Activated naive CD4-positive, alpha-beta T cell treated with anti-CD3 and anti-CD28 coated beads, Interleukin-2, amount 10 ng/mL, durations not matched to agents 7 days and 5 days (primary cell): Measurements from ENCODE around the gene PRDX5.
A peak's percentile ranks its signal among the peaks of the same experiment; 100 is the strongest.

Source experiments
- CTCF ChIA-PET: fragments of 350-600 bp; sonication (Branson Sonifier 250); formaldehyde crosslinking; loops from one replicate; lab custom pipeline; 2021; ENCODE audit warnings: antibody characterized with exemption; lab: Charles Lee
- DNase-seq: peaks from one replicate; pipeline ENCODE4 v3.0.0-alpha.2; 2020
- H3K27ac Mint-ChIP-seq: one replicate; pipeline ENCODE4 v1.8.0; 2021; ENCODE audit warnings: mild to moderate bottlenecking, moderate library complexity, mixed read lengths
- H3K27me3 Mint-ChIP-seq: one replicate; pipeline ENCODE4 v1.8.0; 2021; ENCODE audit warnings: mild to moderate bottlenecking, mixed read lengths
- H3K36me3 Mint-ChIP-seq: one replicate; pipeline ENCODE4 v1.8.0; 2021; ENCODE audit warnings: mixed read lengths
- H3K4me1 Mint-ChIP-seq: one replicate; pipeline ENCODE4 v1.8.0; 2021; ENCODE audit warnings: mixed read lengths
- H3K4me3 Mint-ChIP-seq: one replicate; pipeline ENCODE4 v1.8.0; 2021; ENCODE audit warnings: mild to moderate bottlenecking, moderate library complexity, mixed read lengths
- H3K9me3 Mint-ChIP-seq: one replicate; pipeline ENCODE4 v1.8.0; 2021; ENCODE audit warnings: mixed read lengths

PRDX5 gene

DNA sequence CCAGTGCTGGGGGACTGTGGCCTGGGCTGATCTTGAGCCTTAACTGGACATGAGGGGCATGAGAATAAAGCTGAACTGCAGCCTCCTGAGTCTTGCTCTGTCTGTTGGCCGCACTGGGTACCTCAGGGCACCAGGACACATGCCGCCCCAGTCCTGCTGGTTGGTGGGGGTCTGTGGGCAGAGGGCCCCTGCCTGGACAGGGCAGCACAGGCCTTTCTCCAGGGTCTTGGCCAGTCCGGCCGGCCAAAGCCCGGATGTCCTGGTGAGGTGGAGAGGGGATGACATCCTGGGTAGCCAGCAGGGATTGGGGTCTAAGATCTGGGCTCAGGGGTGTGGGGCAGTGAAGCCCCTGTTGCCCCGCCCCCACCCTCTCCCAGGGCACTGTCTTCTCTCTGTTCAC lies 39.5 kb downstream of the PRDX5 start:
- Mint-ChIP-seq H3K27me3 (no peaks in the 10 kb centered on the region), H3K27ac (peak overlapping the region; percentile 76), H3K36me3 (peaks cover 27% of the 10 kb centered on the region), H3K4me1 (peaks cover 39% of the 10 kb centered on the region), H3K4me3 (no peak overlapping the region), H3K9me3 (no peaks in the 10 kb centered on the region)
- CTCF ChIA-PET: interaction anchor here (1.6 to 6.6 kb wide), 5 partner anchors 16 to 152 kb away, joined by 4 to 42 read pairs (median 9); partner anchors contain the start of genes CCDC88B, ESRRA and PRDX5
- DNase-seq: no peak

DNA sequence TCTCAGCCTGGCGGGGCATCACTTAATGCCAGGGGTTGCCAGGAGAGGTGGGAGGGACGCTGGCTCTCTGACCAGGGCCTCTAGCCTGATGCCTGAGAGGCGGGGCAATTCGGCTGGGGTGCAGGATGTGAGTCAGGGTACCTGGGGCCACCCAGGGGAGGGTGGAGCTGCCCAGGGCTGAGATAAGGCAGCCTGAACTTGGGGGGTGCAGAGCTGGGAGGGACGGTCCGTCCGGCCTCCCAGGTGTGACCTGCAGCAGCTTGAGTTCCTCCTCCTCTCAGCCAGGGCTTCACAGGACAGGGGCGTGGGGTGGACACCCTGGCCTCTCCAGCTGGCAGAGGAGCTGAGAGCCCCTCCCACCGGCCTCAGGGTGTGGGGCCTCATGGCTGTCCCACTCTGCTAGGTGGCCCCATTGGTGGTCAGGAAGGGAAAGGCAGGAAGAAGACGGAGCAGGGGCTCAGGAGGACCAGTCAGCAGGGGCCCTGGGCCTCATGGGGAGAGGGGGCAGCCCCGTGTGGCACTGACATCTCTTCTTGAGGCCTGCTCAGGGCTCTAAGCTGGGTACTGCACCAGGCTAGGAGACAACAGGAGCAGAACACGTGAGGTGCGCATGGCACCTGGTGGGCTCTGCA lies 40.1 kb downstream of the PRDX5 start:
- Mint-ChIP-seq H3K27me3 (no peaks in the 10 kb centered on the region), H3K36me3 (peaks cover 28% of the 10 kb centered on the region), H3K4me1 (peaks cover 39% of the 10 kb centered on the region), H3K9me3 (no peaks in the 10 kb centered on the region), H3K4me3 (peak overlapping the region; percentile 69), H3K27ac (peak overlapping the region; percentile 76)
- CTCF ChIA-PET: interaction anchor here (1.6 to 6.6 kb wide), 4 partner anchors 17 to 293 kb away, joined by 4 to 42 read pairs (median 14); partner anchors contain the start of gene CCDC88B
- DNase-seq: peak; percentile 58

GRCh38 chr11:64358536-64358906 lies 40.6 kb downstream of the PRDX5 start:
- peaks cover 39% of the 10 kb centered on the region for H3K4me1 Mint-ChIP-seq
- H3K36me3 Mint-ChIP-seq: peaks cover 31% of the 10 kb centered on the region
- peak overlapping the region; percentile 76 for H3K27ac Mint-ChIP-seq
- no peak for DNase-seq
- H3K9me3 Mint-ChIP-seq: no peaks in the 10 kb centered on the region
- peak overlapping the region; percentile 69 for H3K4me3 Mint-ChIP-seq
- H3K27me3 Mint-ChIP-seq: no peaks in the 10 kb centered on the region
- CTCF ChIA-PET: interaction anchor here (1.8 to 4.0 kb wide), 2 partner anchors 27 to 293 kb away, joined by 4 to 22 read pairs; no protein-coding TSS in a partner anchor

- DNase-seq: peak; percentile 68
- peaks cover 34% of the 10 kb centered on the region for H3K36me3 Mint-ChIP-seq
- H3K9me3 Mint-ChIP-seq: no peaks in the 10 kb centered on the region
- peak within 1 kb of the TSS; percentile 85 for H3K27ac Mint-ChIP-seq
- peaks cover 39% of the 10 kb centered on the region for H3K4me1 Mint-ChIP-seq
- H3K4me3 Mint-ChIP-seq: peak within 1 kb of the TSS; percentile 89
- no peaks in the 10 kb centered on the region for H3K27me3 Mint-ChIP-seq
- CTCF ChIA-PET: interaction anchor here (0.8 to 4.0 kb wide), 7 partner anchors 13 to 295 kb away, joined by 3 to 22 read pairs (median 4); partner anchors contain the start of genes PRDX5 and TRMT112
These were observed 41.2 kb downstream of the PRDX5 start, which contains the start of gene RPS6KA4 for GRCh38 chr11:64358907-64359711. TSS of gene RPS6KA4 (plus strand) at chr11:64359162. CDS start at chr11:64359236, 74 bp downstream.

- CTCF ChIA-PET: interaction anchor here (0.8 to 4.0 kb wide), 8 partner anchors 13 to 295 kb away, joined by 3 to 22 read pairs (median 4); partner anchors contain the start of genes PRDX5 and TRMT112
- Mint-ChIP-seq H3K36me3 (peaks cover 38% of the 10 kb centered on the region), H3K4me1 (peaks cover 39% of the 10 kb centered on the region), H3K4me3 (peak overlapping the region; percentile 89), H3K27me3 (no peaks in the 10 kb centered on the region), H3K27ac (peak overlapping the region; percentile 85), H3K9me3 (no peaks in the 10 kb centered on the region)
- peak; percentile 59 for DNase-seq
These were observed 42.0 kb downstream of the PRDX5 start for GRCh38 chr11:64359712-64360445.

DNA sequence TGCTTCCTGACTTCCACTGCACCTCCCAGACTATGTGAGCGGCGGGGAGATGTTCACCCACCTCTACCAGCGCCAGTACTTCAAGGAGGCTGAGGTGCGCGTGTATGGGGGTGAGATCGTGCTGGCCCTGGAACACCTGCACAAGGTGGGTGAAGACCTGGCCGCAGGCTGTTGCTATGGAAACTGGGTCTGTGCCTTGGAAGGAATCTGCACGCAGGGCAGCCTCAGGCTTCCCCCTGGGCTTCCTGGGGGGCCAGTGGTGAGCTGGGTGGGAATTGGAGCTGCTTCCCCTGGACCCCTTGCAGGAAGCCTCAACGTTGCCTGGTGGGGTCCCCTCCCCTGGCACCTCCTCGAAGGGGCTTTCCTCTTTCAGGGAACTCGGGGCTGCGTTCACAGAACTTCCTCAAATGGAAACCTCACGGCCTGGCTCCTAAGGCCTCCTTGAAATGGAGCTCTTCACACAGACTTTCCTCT lies 42.6 kb downstream of the PRDX5 start:
- peaks cover 41% of the 10 kb centered on the region for H3K36me3 Mint-ChIP-seq
- DNase-seq: no peak
- H3K9me3 Mint-ChIP-seq: no peaks in the 10 kb centered on the region
- CTCF ChIA-PET: interaction anchor here (0.9 to 4.0 kb wide), 7 partner anchors 13 to 294 kb away, joined by 3 to 22 read pairs (median 3); partner anchors contain the start of genes PRDX5 and TRMT112
- peaks cover 39% of the 10 kb centered on the region for H3K4me1 Mint-ChIP-seq
- H3K27me3 Mint-ChIP-seq: no peaks in the 10 kb centered on the region
- no peak overlapping the region for H3K27ac Mint-ChIP-seq
- H3K4me3 Mint-ChIP-seq: peak overlapping the region; percentile 89

- Mint-ChIP-seq H3K4me1 (peaks cover 35% of the 10 kb centered on the region), H3K27me3 (no peaks in the 10 kb centered on the region), H3K36me3 (peaks cover 46% of the 10 kb centered on the region), H3K9me3 (no peaks in the 10 kb centered on the region), H3K27ac (no peak overlapping the region), H3K4me3 (no peak overlapping the region)
- CTCF ChIA-PET: interaction anchor here (0.6 to 4.0 kb wide), 3 partner anchors 12 to 290 kb away, joined by 3 to 22 read pairs (median 3); no protein-coding TSS in a partner anchor
- DNase-seq: no peak
These were observed 43.7 kb downstream of the PRDX5 start for GRCh38 chr11:64361659-64362058.

DNA sequence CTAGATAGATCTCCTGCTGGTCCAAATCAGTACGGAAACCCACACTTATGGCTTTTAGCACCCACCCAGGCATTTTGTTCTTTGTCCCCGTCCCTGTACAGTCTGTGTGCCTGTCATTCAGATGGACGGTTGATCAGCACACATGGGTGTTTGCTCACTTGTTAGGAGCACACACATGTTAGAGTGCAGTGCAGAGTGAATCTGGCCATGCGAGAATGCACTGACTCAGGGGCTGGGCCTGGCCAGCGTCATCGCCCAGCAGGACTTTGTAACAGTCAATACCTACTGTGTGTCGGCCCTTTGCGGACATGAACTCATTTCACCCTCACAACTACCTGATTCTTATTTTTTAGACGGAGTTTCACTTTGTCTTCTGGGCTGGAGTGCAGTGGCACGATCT lies 44.4 kb downstream of the PRDX5 start:
- Mint-ChIP-seq H3K27ac (no peak overlapping the region), H3K9me3 (no peaks in the 10 kb centered on the region), H3K36me3 (peaks cover 48% of the 10 kb centered on the region), H3K4me1 (peaks cover 31% of the 10 kb centered on the region), H3K27me3 (no peaks in the 10 kb centered on the region), H3K4me3 (no peak overlapping the region)
- no peak for DNase-seq
- CTCF ChIA-PET: no interaction called here

DNA sequence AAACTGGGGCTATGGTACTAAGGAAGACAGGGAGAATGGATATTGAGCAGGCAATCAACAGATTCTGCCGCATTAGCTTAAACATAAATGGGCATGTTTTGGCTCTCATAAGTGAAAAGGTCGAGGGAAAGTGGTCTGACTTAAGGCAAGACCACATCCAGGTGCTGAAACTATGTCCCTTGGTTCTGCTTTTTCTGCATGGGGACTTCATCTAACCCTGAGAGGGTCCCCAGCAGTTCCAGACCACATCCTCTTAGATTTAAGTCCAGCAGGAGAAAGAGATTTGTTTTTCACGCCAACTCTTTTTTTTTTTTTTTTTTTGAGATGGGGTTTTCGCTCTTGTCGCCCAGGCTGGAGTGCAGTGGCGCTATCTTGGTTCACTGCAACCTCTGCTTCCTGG lies 46.5 kb downstream of the PRDX5 start:
- peaks cover 21% of the 10 kb centered on the region for H3K4me1 Mint-ChIP-seq
- CTCF ChIA-PET: no interaction called here
- H3K27me3 Mint-ChIP-seq: no peaks in the 10 kb centered on the region
- no peaks in the 10 kb centered on the region for H3K9me3 Mint-ChIP-seq
- H3K4me3 Mint-ChIP-seq: no peak overlapping the region
- H3K36me3 Mint-ChIP-seq: peaks cover 53% of the 10 kb centered on the region
- no peak for DNase-seq
- no peak overlapping the region for H3K27ac Mint-ChIP-seq

DNA sequence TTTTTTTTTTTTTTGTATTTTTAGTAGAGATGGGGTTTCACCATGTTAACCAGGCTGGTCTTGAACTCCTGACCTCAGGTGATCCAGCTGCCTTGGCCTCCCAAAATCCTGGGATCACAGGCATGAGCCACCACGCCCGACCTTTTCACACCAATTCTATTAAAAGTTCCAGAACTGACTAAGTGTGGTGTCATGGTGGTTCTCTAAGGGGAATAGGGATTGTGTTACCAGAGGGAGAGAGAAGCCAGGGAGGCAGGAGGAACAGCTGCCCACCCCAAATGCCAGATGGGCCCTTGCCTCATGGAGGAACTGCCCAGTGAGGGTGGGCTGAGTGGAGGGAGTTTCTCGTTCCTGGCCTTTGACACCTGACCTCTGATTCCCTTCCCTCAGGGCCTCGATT lies 47.0 kb downstream of the PRDX5 start:
- DNase-seq: no peak
- Mint-ChIP-seq H3K4me3 (no peak overlapping the region), H3K27ac (no peak overlapping the region), H3K27me3 (no peaks in the 10 kb centered on the region), H3K36me3 (peaks cover 52% of the 10 kb centered on the region), H3K4me1 (peaks cover 16% of the 10 kb centered on the region), H3K9me3 (no peaks in the 10 kb centered on the region)
- CTCF ChIA-PET: no interaction called here

DNA sequence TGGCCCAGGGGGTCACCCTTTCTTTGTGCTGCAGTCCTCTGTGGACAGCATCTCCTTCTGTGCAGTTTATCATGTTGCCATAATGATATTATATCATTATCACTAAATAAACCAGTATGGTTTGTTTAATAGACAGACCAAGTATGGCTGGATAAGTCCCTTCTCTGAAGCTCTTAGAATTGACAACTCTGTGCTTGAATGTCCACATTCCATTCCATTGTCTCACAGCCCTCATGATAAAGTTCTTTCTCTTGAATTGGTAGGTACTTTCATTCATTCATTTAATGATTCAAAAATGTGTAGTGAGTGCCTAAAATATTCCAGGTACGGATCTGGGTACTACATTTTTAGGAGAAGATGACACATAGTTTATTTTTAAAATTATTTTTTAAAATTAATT lies 48.8 kb downstream of the PRDX5 start:
- H3K4me1 Mint-ChIP-seq: peaks cover 3% of the 10 kb centered on the region
- DNase-seq: no peak

GRCh38 chr11:64367931-64368672 lies 50.2 kb downstream of the PRDX5 start:
- Mint-ChIP-seq H3K27me3 (peaks cover 4% of the 10 kb centered on the region), H3K27ac (no peak overlapping the region), H3K9me3 (no peaks in the 10 kb centered on the region), H3K4me1 (no peaks in the 10 kb centered on the region), H3K36me3 (peaks cover 36% of the 10 kb centered on the region), H3K4me3 (no peak overlapping the region)
- CTCF ChIA-PET: no interaction called here
- no peak for DNase-seq

More for the DNA sequence above, 48.8 kb downstream of the PRDX5 start:
- Mint-ChIP-seq H3K4me3 (no peak overlapping the region), H3K9me3 (no peaks in the 10 kb centered on the region), H3K27me3 (no peaks in the 10 kb centered on the region), H3K36me3 (peaks cover 45% of the 10 kb centered on the region), H3K27ac (no peak overlapping the region)
- CTCF ChIA-PET: no interaction called here

GRCh38 chr11:64368673-64369074 lies 50.8 kb downstream of the PRDX5 start:
- H3K27me3 Mint-ChIP-seq: peaks cover 9% of the 10 kb centered on the region
- peaks cover 33% of the 10 kb centered on the region for H3K36me3 Mint-ChIP-seq
- H3K4me1 Mint-ChIP-seq: no peaks in the 10 kb centered on the region
- no peaks in the 10 kb centered on the region for H3K9me3 Mint-ChIP-seq
- H3K4me3 Mint-ChIP-seq: no peak overlapping the region
- no peak overlapping the region for H3K27ac Mint-ChIP-seq
- CTCF ChIA-PET: no interaction called here
- no peak for DNase-seq
